BLaER1 (cell line): Measurements from ENCODE around the gene PLAAT3.
A peak's percentile ranks its signal among the peaks of the same experiment; 100 is the strongest.
"Not testable (repeated sequence)": the region's sequence is repeated elsewhere in the genome, so short reads cannot be mapped to it uniquely, and the experiment has no call there.

Source experiments
- H3K27ac ChIP-seq: shearing (Covaris generic); formaldehyde crosslinking; 2 replicates; pipeline ENCODE4 v1.8.1; 2022
- H3K27me3 ChIP-seq: shearing (Covaris generic); formaldehyde crosslinking; 2 replicates; pipeline ENCODE4 v1.8.1; 2022
- H3K36me3 ChIP-seq: shearing (Covaris generic); formaldehyde crosslinking; 2 replicates; pipeline ENCODE4 v1.8.1; 2022
- H3K4me1 ChIP-seq: shearing (Covaris generic); formaldehyde crosslinking; 2 replicates; pipeline ENCODE4 v1.8.1; 2022
- H3K4me2 ChIP-seq: shearing (Covaris generic); formaldehyde crosslinking; 2 replicates; pipeline ENCODE4 v1.8.1; 2022
- H3K4me3 ChIP-seq: shearing (Covaris generic); formaldehyde crosslinking; 2 replicates; pipeline ENCODE4 v1.8.1; 2022
- H3K9ac ChIP-seq: shearing (Covaris generic); formaldehyde crosslinking; 2 replicates; pipeline ENCODE4 v1.8.1; 2022
- H3K9me3 ChIP-seq: shearing (Covaris generic); formaldehyde crosslinking; 2 replicates; pipeline ENCODE4 v1.8.1; 2022
- H4K20me1 ChIP-seq: shearing (Covaris generic); formaldehyde crosslinking; 2 replicates; pipeline ENCODE4 v1.8.1; 2022
- Cebpa-rat ChIP-seq: shearing (Covaris generic); IDR thresholded peaks from 2 replicates; pipeline ENCODE4 v1.8.1; 2022

PLAAT3 gene

GRCh38 chr11:63543711-63544110 lies 70.5 kb downstream of the PLAAT3 start:
- Histone ChIP-seq H3K9me3 (no peaks in the 10 kb centered on the region), H3K4me3 (no peak overlapping the region), H3K4me1 (peaks cover 25% of the 10 kb centered on the region), H4K20me1 (no peaks in the 10 kb centered on the region), H3K9ac (no peak overlapping the region), H3K4me2 (peak overlapping the region; percentile 40), H3K36me3 (peaks cover 9% of the 10 kb centered on the region; the same call in 1 of the 2 replicates), H3K27me3 (no peaks in the 10 kb centered on the region), H3K27ac (no peak overlapping the region)
- TF ChIP-seq Cebpa-rat = no peak

GRCh38 chr11:63542506-63542905 lies 71.7 kb downstream of the PLAAT3 start:
- not testable (repeated sequence) for H4K20me1 ChIP-seq, H3K27me3 ChIP-seq, H3K9me3 ChIP-seq, H3K4me3 ChIP-seq, H3K36me3 ChIP-seq, H3K4me2 ChIP-seq, H3K9ac ChIP-seq, H3K27ac ChIP-seq
- H3K4me1 ChIP-seq = peaks cover 36% of the 10 kb centered on the region

- no peak for TF ChIP-seq Cebpa-rat
Observed at GRCh38 chr11:63537293-63538101, 76.7 kb downstream of the PLAAT3 start.

GRCh38 chr11:63536669-63537292 lies 77.5 kb downstream of the PLAAT3 start, which contains the start of gene PLAAT4:
Gene PLAAT4, plus strand, starts transcription at chr11:63536808. Its CDS starts 61 bp downstream, at chr11:63536869.
- H3K4me1 ChIP-seq = peaks cover 57% of the 10 kb centered on the region
- no peaks in the 10 kb centered on the region for H3K36me3 ChIP-seq
- H4K20me1 ChIP-seq = no peaks in the 10 kb centered on the region
- no peaks in the 10 kb centered on the region for H3K9me3 ChIP-seq
- no peaks in the 10 kb centered on the region for H3K27me3 ChIP-seq
- H3K9ac ChIP-seq = peak within 1 kb of the TSS; percentile 77
- H3K27ac ChIP-seq = peak within 1 kb of the TSS; percentile 80
- H3K4me3 ChIP-seq = peak within 1 kb of the TSS; percentile 64
- H3K4me2 ChIP-seq = peak within 1 kb of the TSS; percentile 98
- TF ChIP-seq Cebpa-rat = no peak

More at GRCh38 chr11:63537293-63538101, 76.7 kb downstream of the PLAAT3 start:
- no peaks in the 10 kb centered on the region for H3K27me3 ChIP-seq
- peak overlapping the region; percentile 98 for H3K4me2 ChIP-seq
- peak overlapping the region; percentile 80 for H3K27ac ChIP-seq
- H4K20me1 ChIP-seq = no peaks in the 10 kb centered on the region
- H3K36me3 ChIP-seq = no peaks in the 10 kb centered on the region
- H3K9ac ChIP-seq = peak overlapping the region; percentile 77
- peaks cover 50% of the 10 kb centered on the region for H3K4me1 ChIP-seq
- no peaks in the 10 kb centered on the region for H3K9me3 ChIP-seq
- H3K4me3 ChIP-seq = peak overlapping the region; percentile 64

- Histone ChIP-seq H3K9ac (no peak overlapping the region), H3K4me1 (peaks cover 66% of the 10 kb centered on the region), H3K4me3 (no peak overlapping the region), H3K36me3 (no peaks in the 10 kb centered on the region), H3K9me3 (no peaks in the 10 kb centered on the region), H4K20me1 (no peaks in the 10 kb centered on the region), H3K27me3 (no peaks in the 10 kb centered on the region), H3K27ac (no peak overlapping the region), H3K4me2 (peak overlapping the region; percentile 98)
- no peak for TF ChIP-seq Cebpa-rat
Observed at GRCh38 chr11:63535734-63536133, 78.5 kb downstream of the PLAAT3 start.

GRCh38 chr11:63534895-63535461 lies 79.3 kb downstream of the PLAAT3 start:
- Histone ChIP-seq H3K27ac (no peak overlapping the region), H3K4me2 (no peak overlapping the region), H3K9ac (no peak overlapping the region)

GRCh38 chr11:63534076-63534475 lies 80.2 kb downstream of the PLAAT3 start:
- H3K27ac ChIP-seq = no peak overlapping the region
- no peak overlapping the region for H3K9ac ChIP-seq
- no peaks in the 10 kb centered on the region for H3K36me3 ChIP-seq
- H3K9me3 ChIP-seq = no peaks in the 10 kb centered on the region
- no peaks in the 10 kb centered on the region for H3K27me3 ChIP-seq
- H4K20me1 ChIP-seq = no peaks in the 10 kb centered on the region
- H3K4me1 ChIP-seq = peaks cover 77% of the 10 kb centered on the region
- H3K4me3 ChIP-seq = no peak overlapping the region
- TF ChIP-seq Cebpa-rat = no peak
- H3K4me2 ChIP-seq = peak overlapping the region; percentile 3; the same call in 1 of the 2 replicates

More at GRCh38 chr11:63534895-63535461, 79.3 kb downstream of the PLAAT3 start:
- H3K27me3 ChIP-seq = no peaks in the 10 kb centered on the region
- H3K9me3 ChIP-seq = no peaks in the 10 kb centered on the region
- H3K36me3 ChIP-seq = no peaks in the 10 kb centered on the region
- H4K20me1 ChIP-seq = no peaks in the 10 kb centered on the region
- peaks cover 69% of the 10 kb centered on the region for H3K4me1 ChIP-seq
- TF ChIP-seq Cebpa-rat = no peak
- H3K4me3 ChIP-seq = no peak overlapping the region

- Histone ChIP-seq H3K9ac (no peak overlapping the region), H3K4me3 (no peak overlapping the region), H3K27ac (no peak overlapping the region), H3K27me3 (no peaks in the 10 kb centered on the region), H3K4me1 (peaks cover 77% of the 10 kb centered on the region), H3K9me3 (no peaks in the 10 kb centered on the region), H3K4me2 (peak overlapping the region; percentile 67; the same call in 1 of the 2 replicates), H3K36me3 (no peaks in the 10 kb centered on the region), H4K20me1 (no peaks in the 10 kb centered on the region)
- TF ChIP-seq Cebpa-rat = no peak
Observed at GRCh38 chr11:63532799-63533475, 81.3 kb downstream of the PLAAT3 start.

- TF ChIP-seq Cebpa-rat = no peak
- Histone ChIP-seq H3K9ac (no peak overlapping the region), H3K27ac (no peak overlapping the region), H3K27me3 (no peaks in the 10 kb centered on the region), H3K9me3 (no peaks in the 10 kb centered on the region), H3K4me2 (peak overlapping the region; percentile 67), H4K20me1 (no peaks in the 10 kb centered on the region), H3K4me3 (no peak overlapping the region), H3K4me1 (peaks cover 76% of the 10 kb centered on the region), H3K36me3 (no peaks in the 10 kb centered on the region)
Observed at GRCh38 chr11:63532117-63532516, 82.1 kb downstream of the PLAAT3 start.

- not testable (repeated sequence) for H3K4me3 ChIP-seq, H4K20me1 ChIP-seq, H3K27ac ChIP-seq, H3K9ac ChIP-seq, H3K9me3 ChIP-seq, H3K36me3 ChIP-seq, H3K27me3 ChIP-seq
- H3K4me2 ChIP-seq = peak overlapping the region; percentile 67
- peaks cover 67% of the 10 kb centered on the region for H3K4me1 ChIP-seq
Observed at GRCh38 chr11:63531074-63531792, 83.0 kb downstream of the PLAAT3 start.
